GM18507 (cell line): Measurements from ENCODE around the gene FABP6.
"Not testable (repeated sequence)": the region's sequence is repeated elsewhere in the genome, so short reads cannot be mapped to it uniquely, and the experiment has no call there.

Experiments used
- DNase-seq: peaks from one replicate; pipeline ENCODE4 v3.0.0; 2011; ENCODE audit warnings: low read depth; ENCODE audit not compliant: insufficient read length; ENCODE audit errors: extremely low spot score
- FAIRE-seq: peaks from 2 replicates; lab custom pipeline; 2011; peaks lifted over from hg19 to GRCh38; lab: Jason Lieb, UNC

Gene FABP6

GRCh38 chr5:160211352-160211751 lies 18.0 kb upstream of the FABP6 start:
- no peak for DNase-seq
- no peak for FAIRE-seq

GRCh38 chr5:160213537-160213936 lies 15.8 kb upstream of the FABP6 start:
- DNase-seq (no peak), FAIRE-seq (no peak)

GRCh38 chr5:160219356-160219755 lies 9.9 kb upstream of the FABP6 start:
- no peak for FAIRE-seq
- DNase-seq, result no peak

GRCh38 chr5:160221082-160221481 lies 8.2 kb upstream of the FABP6 start:
- DNase-seq (no peak), FAIRE-seq (no peak)

GRCh38 chr5:160227012-160227411 lies 2.3 kb upstream of the FABP6 start:
- DNase-seq, result no peak
- FAIRE-seq, result no peak

- DNase-seq (no peak), FAIRE-seq (peak; percentile 38)
These were observed 1.6 kb downstream of the FABP6 start for GRCh38 chr5:160230686-160231527.

GRCh38 chr5:160231783-160232342 lies 2.6 kb downstream of the FABP6 start:
- FAIRE-seq, result no peak
- no peak for DNase-seq

GRCh38 chr5:160233215-160233614 lies 3.9 kb downstream of the FABP6 start:
- FAIRE-seq (no peak), DNase-seq (no peak)

- FAIRE-seq, result no peak
- no peak for DNase-seq
These were observed 6.4 kb downstream of the FABP6 start for GRCh38 chr5:160235731-160236130.

- FAIRE-seq, result no peak
- no peak for DNase-seq
These were observed 8.3 kb downstream of the FABP6 start for GRCh38 chr5:160237571-160238093.

GRCh38 chr5:160240350-160240749 lies 11.0 kb downstream of the FABP6 start:
- DNase-seq (no peak), FAIRE-seq (no peak)

- DNase-seq (no peak), FAIRE-seq (no peak)
These were observed 12.8 kb downstream of the FABP6 start for GRCh38 chr5:160242145-160242544.

- FAIRE-seq (no peak), DNase-seq (no peak)
These were observed 16.3 kb downstream of the FABP6 start for GRCh38 chr5:160245506-160246086.

- DNase-seq, FAIRE-seq: not testable (repeated sequence)
These were observed 20.3 kb downstream of the FABP6 start for GRCh38 chr5:160249570-160249969.

GRCh38 chr5:160250226-160250625 lies 20.9 kb downstream of the FABP6 start:
- FAIRE-seq (no peak), DNase-seq (no peak)

- FAIRE-seq (no peak), DNase-seq (no peak)
These were observed 21.5 kb downstream of the FABP6 start for GRCh38 chr5:160250826-160251225.

- FAIRE-seq, result no peak
These were observed 22.3 kb downstream of the FABP6 start for GRCh38 chr5:160251406-160252155.

GRCh38 chr5:160252916-160253315 lies 23.6 kb downstream of the FABP6 start:
- FAIRE-seq (no peak), DNase-seq (no peak)

More at GRCh38 chr5:160251406-160252155, 22.3 kb downstream of the FABP6 start:
- DNase-seq, result no peak

- DNase-seq, result no peak
- no peak for FAIRE-seq
These were observed 24.1 kb downstream of the FABP6 start for GRCh38 chr5:160253441-160253840.

GRCh38 chr5:160254706-160255105 lies 25.4 kb downstream of the FABP6 start:
- FAIRE-seq (no peak), DNase-seq (no peak)
